GM21447 (cell line): ENCODE measurements around the gene MNAT1.
"Not testable (repeated sequence)": the region's sequence is repeated elsewhere in the genome, so short reads cannot be mapped to it uniquely, and the experiment has no call there.

Experiments used
- ATAC-seq: cut with Tn5 transposase; IDR thresholded peaks from one replicate; pipeline ENCODE4 v1.9.1; 2021; ENCODE audit not compliant: unreplicated experiment

Gene MNAT1

GRCh38 chr14:60736494-60736893 is 1.9 kb downstream of the MNAT1 start:
- ATAC-seq: no peak

GRCh38 chr14:60738843-60739508 is 4.4 kb downstream of the MNAT1 start:
- no peak for ATAC-seq

- no peak for ATAC-seq
Measured at GRCh38 chr14:60744566-60744965, 10.0 kb downstream of the MNAT1 start.

GRCh38 chr14:60753264-60754119 is 18.9 kb downstream of the MNAT1 start:
- ATAC-seq: peak; percentile 98

GRCh38 chr14:60756847-60757246 is 22.3 kb downstream of the MNAT1 start:
- no peak for ATAC-seq

- no peak for ATAC-seq
Measured at GRCh38 chr14:60757567-60758002, 23.0 kb downstream of the MNAT1 start.

GRCh38 chr14:60758885-60759284 is 24.3 kb downstream of the MNAT1 start:
- no peak for ATAC-seq

GRCh38 chr14:60760209-60760608 is 25.6 kb downstream of the MNAT1 start:
- ATAC-seq: no peak

- ATAC-seq: no peak
Measured at GRCh38 chr14:60760644-60761364, 26.2 kb downstream of the MNAT1 start.

GRCh38 chr14:60768602-60769001 is 34.0 kb downstream of the MNAT1 start:
- ATAC-seq: no peak

GRCh38 chr14:60771117-60771516 is 36.6 kb downstream of the MNAT1 start:
- no peak for ATAC-seq

- ATAC-seq: no peak
Measured at GRCh38 chr14:60773558-60773957, 39.0 kb downstream of the MNAT1 start.

GRCh38 chr14:60775296-60775695 is 40.7 kb downstream of the MNAT1 start:
- ATAC-seq: no peak

- no peak for ATAC-seq
Measured at GRCh38 chr14:60777856-60778578, 43.5 kb downstream of the MNAT1 start.

- ATAC-seq: not testable (repeated sequence)
Measured at GRCh38 chr14:60779745-60780514, 45.4 kb downstream of the MNAT1 start.

- not testable (repeated sequence) for ATAC-seq
Measured at GRCh38 chr14:60780558-60780957, 46.0 kb downstream of the MNAT1 start.

GRCh38 chr14:60786905-60787304 is 52.3 kb downstream of the MNAT1 start:
- ATAC-seq: no peak

- no peak for ATAC-seq
Measured at GRCh38 chr14:60789656-60790055, 55.1 kb downstream of the MNAT1 start.

GRCh38 chr14:60790850-60791249 is 56.3 kb downstream of the MNAT1 start:
- ATAC-seq: no peak

- no peak for ATAC-seq
Measured at GRCh38 chr14:60796434-60796833, 61.9 kb downstream of the MNAT1 start.
